Parathyroid adenoma (tissue), 2 donors: Measurements from ENCODE around the gene ANKHD1.

ENCODE experiments used
- H2AFZ ChIP-seq: fragments of 300-600 bp; sonication (generic); one replicate; pipeline ENCODE4 v1.7.0; 2017; ENCODE audit warnings: antibody characterized with exemption, mild to moderate bottlenecking
- H3K27ac ChIP-seq: fragments of 300-600 bp; sonication (generic); one replicate; pipeline ENCODE4 v1.7.0; 2017
- H3K27me3 ChIP-seq: fragments of 300-600 bp; sonication (generic); one replicate; pipeline ENCODE4 v1.7.0; 2017; ENCODE audit warnings: low read length; ENCODE audit not compliant: control insufficient read depth, insufficient read depth
- H3K36me3 ChIP-seq: fragments of 300-600 bp; sonication (generic); one replicate; pipeline ENCODE4 v1.7.0; 2017; ENCODE audit warnings: low read length; ENCODE audit not compliant: control insufficient read depth, insufficient read depth
- H3K4me1 ChIP-seq: fragments of 300-600 bp; sonication (generic); one replicate; pipeline ENCODE4 v1.7.0; 2017; ENCODE audit warnings: control low read depth
- H3K4me2 ChIP-seq: fragments of 300-600 bp; sonication (generic); one replicate; pipeline ENCODE4 v1.7.0; 2017; ENCODE audit warnings: low read length
- H3K4me3 ChIP-seq: fragments of 300-600 bp; sonication (generic); one replicate; pipeline ENCODE4 v1.7.0; 2017; ENCODE audit warnings: low read depth, low read length
- H3K79me2 ChIP-seq: fragments of 300-600 bp; sonication (generic); one replicate; pipeline ENCODE4 v1.7.0; 2017; ENCODE audit warnings: control low read depth
- H3K9ac ChIP-seq: fragments of 300-600 bp; sonication (generic); one replicate; pipeline ENCODE4 v1.7.0; 2017; ENCODE audit warnings: mild to moderate bottlenecking
- H3K9me3 ChIP-seq: fragments of 300-600 bp; sonication (generic); one replicate; pipeline ENCODE4 v1.7.0; 2017; ENCODE audit warnings: low read length; ENCODE audit not compliant: control insufficient read depth
- CTCF ChIP-seq: fragments of 300-600 bp; sonication (generic); IDR thresholded peaks from one replicate; pipeline ENCODE4 v1.7.0; 2017; ENCODE audit warnings: antibody characterized with exemption, mild to moderate bottlenecking
- donor health status: primary hyperparathyroidism.

Gene ANKHD1

DNA sequence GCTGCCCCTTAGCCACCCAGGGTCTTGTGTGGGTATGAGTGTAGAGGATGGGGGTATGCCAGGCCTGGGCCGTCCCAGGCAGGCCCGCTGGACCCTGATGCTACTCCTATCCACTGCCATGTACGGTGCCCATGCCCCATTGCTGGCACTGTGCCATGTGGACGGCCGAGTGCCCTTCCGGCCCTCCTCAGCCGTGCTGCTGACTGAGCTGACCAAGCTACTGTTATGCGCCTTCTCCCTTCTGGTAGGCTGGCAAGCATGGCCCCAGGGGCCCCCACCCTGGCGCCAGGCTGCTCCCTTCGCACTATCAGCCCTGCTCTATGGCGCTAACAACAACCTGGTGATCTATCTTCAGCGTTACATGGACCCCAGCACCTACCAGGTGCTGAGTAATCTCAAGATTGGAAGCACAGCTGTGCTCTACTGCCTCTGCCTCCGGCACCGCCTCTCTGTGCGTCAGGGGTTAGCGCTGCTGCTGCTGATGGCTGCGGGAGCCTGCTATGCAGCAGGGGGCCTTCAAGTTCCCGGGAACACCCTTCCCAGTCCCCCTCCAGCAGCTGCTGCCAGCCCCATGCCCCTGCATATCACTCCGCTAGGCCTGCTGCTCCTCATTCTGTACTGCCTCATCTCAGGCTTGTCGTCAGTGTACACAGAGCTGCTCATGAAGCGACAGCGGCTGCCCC lies 165.6 kb downstream of the ANKHD1 start:
- H3K27ac ChIP-seq, result no peak overlapping the region
- H3K9ac ChIP-seq, result no peak overlapping the region
- H3K27me3 ChIP-seq, result no peaks in the 10 kb centered on the region
- H3K4me3 ChIP-seq, result no peak overlapping the region
- TF ChIP-seq CTCF, result no peak
- no peaks in the 10 kb centered on the region for H3K36me3 ChIP-seq
- H3K4me1 ChIP-seq, result peaks cover 19% of the 10 kb centered on the region
- no peaks in the 10 kb centered on the region for H3K9me3 ChIP-seq
- no peak overlapping the region for H3K4me2 ChIP-seq
- H2AFZ ChIP-seq, result no peak overlapping the region
- no peaks in the 10 kb centered on the region for H3K79me2 ChIP-seq

DNA sequence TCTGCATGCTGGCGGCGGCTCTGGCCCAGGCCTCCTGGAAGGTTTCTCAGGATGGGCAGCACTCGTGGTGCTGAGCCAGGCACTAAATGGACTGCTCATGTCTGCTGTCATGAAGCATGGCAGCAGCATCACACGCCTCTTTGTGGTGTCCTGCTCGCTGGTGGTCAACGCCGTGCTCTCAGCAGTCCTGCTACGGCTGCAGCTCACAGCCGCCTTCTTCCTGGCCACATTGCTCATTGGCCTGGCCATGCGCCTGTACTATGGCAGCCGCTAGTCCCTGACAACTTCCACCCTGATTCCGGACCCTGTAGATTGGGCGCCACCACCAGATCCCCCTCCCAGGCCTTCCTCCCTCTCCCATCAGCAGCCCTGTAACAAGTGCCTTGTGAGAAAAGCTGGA lies 166.2 kb downstream of the ANKHD1 start:
- TF ChIP-seq CTCF, result no peak
- H3K4me1 ChIP-seq, result peaks cover 19% of the 10 kb centered on the region
- no peaks in the 10 kb centered on the region for H3K9me3 ChIP-seq
- no peak overlapping the region for H3K9ac ChIP-seq
- H3K27me3 ChIP-seq, result no peaks in the 10 kb centered on the region
- H2AFZ ChIP-seq, result no peak overlapping the region
- no peak overlapping the region for H3K27ac ChIP-seq
- no peak overlapping the region for H3K4me3 ChIP-seq
- H3K36me3 ChIP-seq, result no peaks in the 10 kb centered on the region
- no peak overlapping the region for H3K4me2 ChIP-seq
- H3K79me2 ChIP-seq, result no peaks in the 10 kb centered on the region

DNA sequence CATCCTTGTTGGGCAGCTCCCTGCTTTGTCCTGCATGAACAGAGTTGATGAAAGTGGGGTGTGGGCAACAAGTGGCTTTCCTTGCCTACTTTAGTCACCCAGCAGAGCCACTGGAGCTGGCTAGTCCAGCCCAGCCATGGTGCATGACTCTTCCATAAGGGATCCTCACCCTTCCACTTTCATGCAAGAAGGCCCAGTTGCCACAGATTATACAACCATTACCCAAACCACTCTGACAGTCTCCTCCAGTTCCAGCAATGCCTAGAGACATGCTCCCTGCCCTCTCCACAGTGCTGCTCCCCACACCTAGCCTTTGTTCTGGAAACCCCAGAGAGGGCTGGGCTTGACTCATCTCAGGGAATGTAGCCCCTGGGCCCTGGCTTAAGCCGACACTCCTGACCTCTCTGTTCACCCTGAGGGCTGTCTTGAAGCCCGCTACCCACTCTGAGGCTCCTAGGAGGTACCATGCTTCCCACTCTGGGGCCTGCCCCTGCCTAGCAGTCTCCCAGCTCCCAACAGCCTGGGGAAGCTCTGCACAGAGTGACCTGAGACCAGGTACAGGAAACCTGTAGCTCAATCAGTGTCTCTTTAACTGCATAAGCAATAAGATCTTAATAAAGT lies 166.9 kb downstream of the ANKHD1 start:
- Histone ChIP-seq H3K4me2 (no peak overlapping the region), H3K9ac (no peak overlapping the region), H3K27ac (peak overlapping the region; percentile 55), H2AFZ (no peak overlapping the region), H3K79me2 (no peaks in the 10 kb centered on the region), H3K27me3 (no peaks in the 10 kb centered on the region), H3K4me1 (peaks cover 13% of the 10 kb centered on the region), H3K4me3 (no peak overlapping the region), H3K9me3 (no peaks in the 10 kb centered on the region), H3K36me3 (no peaks in the 10 kb centered on the region)
- TF ChIP-seq CTCF, result no peak

GRCh38 chr5:140569197-140569596 lies 167.6 kb downstream of the ANKHD1 start:
- Histone ChIP-seq H3K9me3 (no peaks in the 10 kb centered on the region), H3K9ac (no peak overlapping the region), H2AFZ (no peak overlapping the region), H3K4me1 (peaks cover 10% of the 10 kb centered on the region), H3K27ac (peak overlapping the region; percentile 55), H3K4me2 (no peak overlapping the region), H3K79me2 (no peaks in the 10 kb centered on the region), H3K4me3 (no peak overlapping the region), H3K27me3 (no peaks in the 10 kb centered on the region), H3K36me3 (no peaks in the 10 kb centered on the region)
- no peak for TF ChIP-seq CTCF

DNA sequence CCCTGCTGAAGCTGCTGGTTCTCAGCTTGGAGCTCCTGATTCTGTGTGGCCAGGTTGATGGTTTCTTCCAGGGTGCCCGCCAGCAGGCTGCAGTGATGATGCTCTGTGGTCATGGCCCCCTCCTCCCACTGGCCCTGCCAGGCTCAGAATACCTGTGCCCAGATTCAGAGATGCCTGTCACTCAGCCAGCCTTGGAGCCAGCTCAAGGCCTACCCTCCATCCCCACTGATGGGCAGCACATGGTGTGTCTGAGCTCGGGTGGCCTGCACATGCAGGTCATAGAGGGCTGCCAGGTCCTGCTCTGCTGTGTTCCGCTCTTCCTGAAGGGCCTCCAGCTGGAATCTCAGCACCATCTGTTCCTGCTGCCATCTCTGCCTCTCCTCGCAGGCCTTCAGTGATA lies 168.4 kb downstream of the ANKHD1 start:
- no peak overlapping the region for H3K4me2 ChIP-seq
- H3K9me3 ChIP-seq, result no peaks in the 10 kb centered on the region
- no peak overlapping the region for H2AFZ ChIP-seq
- no peaks in the 10 kb centered on the region for H3K36me3 ChIP-seq
- no peaks in the 10 kb centered on the region for H3K79me2 ChIP-seq
- H3K4me1 ChIP-seq, result peaks cover 10% of the 10 kb centered on the region
- H3K9ac ChIP-seq, result no peak overlapping the region
- TF ChIP-seq CTCF, result no peak
- H3K27me3 ChIP-seq, result no peaks in the 10 kb centered on the region
- no peak overlapping the region for H3K4me3 ChIP-seq
- H3K27ac ChIP-seq, result peak overlapping the region; percentile 55
